Fibroblast of skin of scalp (primary cell): ENCODE data around the gene EIF6. TPM values are rescaled to one million over a fixed set of nuclear protein-coding genes. Genes with fewer than 3 reads are reported as not detected.
"Not testable (repeated sequence)": the region's sequence is repeated elsewhere in the genome, so short reads cannot be mapped to it uniquely, and the experiment has no call there.

ENCODE experiments used
- DNase-seq: peaks from one replicate; pipeline ENCODE4 v3.0.0-alpha.2; 2013
- polyA plus RNA-seq, 2 experiments: library from polyadenylated mRNA; unstranded; fragments of 120-200 nt; gene quantifications; one replicate each; pipeline ENCODE4 v1.2.1, GENCODE V29; 2013; ENCODE audit not compliant: insufficient read length in 2 of 2

EIF6 gene
- polyA plus RNA-seq (2013, experiment 1 of 2; ENCODE audit: insufficient read length), result 209 TPM
- 197 TPM for polyA plus RNA-seq (2013, experiment 2 of 2; ENCODE audit: insufficient read length)

DNA sequence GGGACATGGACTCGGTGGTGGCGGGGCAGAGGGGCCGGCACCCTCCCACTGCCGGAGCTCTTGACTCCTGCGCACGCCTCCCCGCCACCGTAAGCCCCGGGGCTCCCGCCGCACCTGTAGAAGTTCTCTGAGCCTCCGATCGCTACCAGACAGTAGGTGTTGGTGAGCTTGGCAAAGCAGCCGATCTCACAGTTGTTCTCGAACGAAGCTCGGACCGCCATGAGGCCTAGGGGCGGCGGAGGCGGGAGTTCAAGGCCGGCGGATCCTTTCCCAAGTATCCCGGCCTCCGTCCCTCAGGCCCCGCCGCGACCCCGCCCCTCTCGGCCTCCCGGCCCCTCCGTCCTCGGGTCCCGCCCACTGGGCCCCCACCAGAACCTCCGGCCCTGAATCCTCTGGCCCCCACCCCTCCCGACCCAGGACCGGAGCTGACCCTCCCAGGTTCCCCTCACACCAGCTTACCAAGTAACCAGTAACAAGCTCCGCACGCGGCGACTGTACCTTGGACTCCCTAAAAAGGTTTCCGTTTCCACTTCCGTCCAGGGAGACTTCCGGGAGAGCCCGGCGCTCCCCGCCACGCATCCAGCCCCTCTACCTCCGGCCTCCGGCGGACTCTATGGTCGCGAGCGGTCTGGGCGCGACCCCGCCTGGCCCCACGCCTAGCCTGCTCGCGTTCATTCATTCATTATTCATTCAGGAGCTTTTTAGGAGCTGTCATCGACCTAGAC is at the start of gene EIF6:
Gene EIF6, minus strand, starts transcription at position 506 of the 725 bp plus-strand sequence. Its CDS starts 285 bp downstream, at position 221.
- DNase-seq, result peak; percentile 93

- DNase-seq, result no peak
Measured at GRCh38 chr20:35333606-35334005, 49.0 kb upstream of the EIF6 start.

GRCh38 chr20:35332540-35333200 is 48.1 kb upstream of the EIF6 start:
- DNase-seq, result no peak

GRCh38 chr20:35329435-35330139 is 45.0 kb upstream of the EIF6 start:
- peak; percentile 67 for DNase-seq

- no peak for DNase-seq
Measured at GRCh38 chr20:35328689-35329088, 44.1 kb upstream of the EIF6 start.

DNA sequence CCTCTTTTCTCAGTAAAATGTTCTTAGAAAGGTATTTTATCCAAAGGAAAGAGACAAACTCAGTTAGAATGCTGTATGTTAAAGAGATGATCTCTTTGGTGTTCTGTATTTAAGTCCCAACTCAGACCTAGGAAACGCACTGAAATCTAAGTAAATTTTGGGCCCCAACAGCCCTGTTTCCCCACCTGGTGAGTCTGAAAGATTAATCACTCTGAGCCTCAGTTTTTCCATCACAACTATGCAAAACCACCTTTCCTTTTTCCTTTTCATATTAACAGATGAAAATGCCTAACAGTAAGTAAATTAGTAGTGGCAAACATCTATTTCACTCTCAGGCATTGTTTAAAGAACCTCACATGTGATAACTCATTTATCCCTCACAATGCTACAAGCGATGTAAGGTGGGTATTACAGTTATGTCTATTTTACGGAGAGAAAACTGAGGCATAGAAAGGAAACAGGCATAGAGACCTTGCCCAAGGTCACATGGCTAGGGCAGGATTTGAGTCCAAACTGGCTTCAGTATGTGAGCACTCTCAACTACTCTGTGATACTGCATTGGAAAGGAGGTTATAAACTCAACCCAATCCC is 43.6 kb upstream of the EIF6 start:
- no peak for DNase-seq

GRCh38 chr20:35327074-35327976 is 42.8 kb upstream of the EIF6 start:
- DNase-seq, result no peak

- no peak for DNase-seq
Measured at GRCh38 chr20:35326740-35327073, 42.1 kb upstream of the EIF6 start.

DNA sequence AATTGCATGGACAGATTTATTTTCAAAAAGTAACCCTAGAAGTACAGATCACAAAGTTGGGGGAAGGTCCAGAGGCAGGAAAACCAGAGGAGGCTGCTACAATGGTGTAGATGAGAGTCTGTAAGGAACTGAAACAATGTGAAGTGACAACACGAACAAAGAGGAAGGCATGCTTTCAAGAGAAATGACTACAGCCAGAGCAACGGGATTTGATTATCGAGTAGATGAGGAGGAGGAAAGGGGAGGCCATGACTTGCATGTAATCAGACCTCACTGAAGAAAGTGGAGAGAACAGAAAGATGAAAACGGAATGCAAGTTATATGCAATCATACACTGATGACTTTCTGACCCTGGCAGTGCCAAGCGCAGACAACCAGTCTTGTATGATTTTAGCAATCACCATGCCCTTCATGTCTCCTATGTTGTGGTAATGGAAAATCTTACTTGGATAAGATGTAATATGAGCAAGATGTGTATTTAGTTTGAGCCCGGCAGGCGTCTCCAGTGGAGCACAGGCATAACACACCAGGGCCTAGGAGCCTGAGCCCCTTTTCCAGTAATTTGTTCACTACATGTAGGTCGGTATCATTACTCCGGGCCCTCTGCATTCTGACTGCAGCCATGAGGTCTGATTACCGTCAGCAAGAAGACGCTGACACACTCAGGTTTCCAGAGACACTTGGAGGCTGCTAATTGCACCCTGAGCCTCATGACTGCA is 41.6 kb upstream of the EIF6 start:
- DNase-seq, result peak; percentile 57

DNA sequence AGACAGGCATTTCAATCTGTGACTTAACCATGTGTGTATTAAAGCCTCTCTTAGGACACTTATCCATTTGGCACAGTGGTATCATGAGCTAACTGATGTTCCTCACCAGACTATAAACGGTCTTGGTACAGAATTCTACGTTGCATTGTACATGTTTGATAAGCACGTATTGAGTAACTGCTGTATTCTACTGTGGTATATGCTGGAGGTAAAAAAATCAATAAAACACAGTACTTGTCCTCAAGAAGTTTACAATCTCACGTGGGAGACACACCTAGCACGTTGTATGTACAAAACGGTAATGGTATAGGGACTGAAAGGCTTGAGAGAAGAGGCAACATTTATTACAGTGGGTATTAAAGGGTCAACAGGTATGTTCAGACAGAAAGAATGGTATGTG is 40.8 kb upstream of the EIF6 start:
- no peak for DNase-seq

- peak; percentile 93 for DNase-seq
Measured at GRCh38 chr20:35320396-35321126, 36.0 kb upstream of the EIF6 start.

GRCh38 chr20:35319871-35320197 is 35.3 kb upstream of the EIF6 start:
- DNase-seq, result peak; percentile 89

DNA sequence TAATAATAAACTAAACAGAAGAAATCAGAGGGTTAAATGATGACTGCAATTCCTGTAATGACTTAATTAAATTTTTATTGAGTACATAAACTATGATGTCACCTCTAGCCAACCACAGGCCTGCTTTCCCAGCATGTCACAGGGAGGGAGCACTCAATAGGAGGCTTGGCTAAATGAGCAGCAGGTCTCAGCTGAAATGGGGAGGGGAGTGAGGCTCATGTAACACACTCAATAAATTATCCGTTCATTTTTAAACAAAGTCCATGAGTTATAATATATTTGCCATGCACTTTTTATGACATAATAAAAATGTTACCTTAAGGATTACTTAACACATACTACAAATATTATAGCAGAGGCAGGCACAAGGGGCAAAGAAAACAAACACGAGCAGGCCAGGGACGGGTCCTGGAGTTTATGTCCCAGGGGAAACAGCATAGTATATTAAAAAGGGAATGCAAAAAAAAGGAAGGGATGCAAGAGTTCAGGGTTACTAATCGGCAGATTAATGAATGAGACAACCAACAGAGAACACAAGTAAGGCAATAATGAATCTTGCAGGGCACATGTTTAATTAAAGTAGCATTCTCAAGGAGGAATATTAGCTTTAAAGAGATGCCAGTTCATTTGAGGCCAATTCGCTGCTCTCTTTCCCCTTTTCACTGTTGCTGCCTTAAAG is 34.8 kb upstream of the EIF6 start:
- DNase-seq, result peak; percentile 84

DNA sequence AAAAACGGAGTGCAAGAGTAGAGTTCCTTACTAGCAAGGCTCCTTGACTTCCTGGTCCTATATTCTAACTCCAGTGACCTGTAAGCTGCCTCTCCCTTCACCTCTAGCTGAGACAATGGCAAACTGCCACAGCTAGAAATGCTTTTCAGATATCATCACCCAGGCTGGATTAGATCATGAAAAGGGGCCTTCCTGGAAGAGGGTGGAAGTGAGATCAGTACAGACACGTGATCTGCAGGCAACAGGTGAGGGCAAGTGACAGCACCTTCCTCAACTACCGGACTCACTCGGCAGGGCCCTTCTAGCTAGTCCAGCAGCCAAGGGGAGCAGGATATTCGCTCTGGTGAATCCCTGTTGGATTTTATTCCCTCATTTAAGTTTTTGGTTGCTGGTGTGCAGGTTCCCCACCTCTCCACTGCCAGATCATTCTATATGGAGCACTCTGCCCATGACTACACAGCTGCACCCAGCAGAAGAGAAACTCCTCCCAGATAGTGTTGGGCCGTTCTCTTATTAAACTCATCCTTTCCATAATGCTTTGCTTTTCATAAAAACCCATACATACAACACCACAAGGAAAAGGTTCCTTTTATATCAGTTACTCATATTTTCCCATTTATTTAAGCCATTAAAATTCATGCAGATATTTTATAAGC is 34.1 kb upstream of the EIF6 start:
- DNase-seq, result peak; percentile 83

DNA sequence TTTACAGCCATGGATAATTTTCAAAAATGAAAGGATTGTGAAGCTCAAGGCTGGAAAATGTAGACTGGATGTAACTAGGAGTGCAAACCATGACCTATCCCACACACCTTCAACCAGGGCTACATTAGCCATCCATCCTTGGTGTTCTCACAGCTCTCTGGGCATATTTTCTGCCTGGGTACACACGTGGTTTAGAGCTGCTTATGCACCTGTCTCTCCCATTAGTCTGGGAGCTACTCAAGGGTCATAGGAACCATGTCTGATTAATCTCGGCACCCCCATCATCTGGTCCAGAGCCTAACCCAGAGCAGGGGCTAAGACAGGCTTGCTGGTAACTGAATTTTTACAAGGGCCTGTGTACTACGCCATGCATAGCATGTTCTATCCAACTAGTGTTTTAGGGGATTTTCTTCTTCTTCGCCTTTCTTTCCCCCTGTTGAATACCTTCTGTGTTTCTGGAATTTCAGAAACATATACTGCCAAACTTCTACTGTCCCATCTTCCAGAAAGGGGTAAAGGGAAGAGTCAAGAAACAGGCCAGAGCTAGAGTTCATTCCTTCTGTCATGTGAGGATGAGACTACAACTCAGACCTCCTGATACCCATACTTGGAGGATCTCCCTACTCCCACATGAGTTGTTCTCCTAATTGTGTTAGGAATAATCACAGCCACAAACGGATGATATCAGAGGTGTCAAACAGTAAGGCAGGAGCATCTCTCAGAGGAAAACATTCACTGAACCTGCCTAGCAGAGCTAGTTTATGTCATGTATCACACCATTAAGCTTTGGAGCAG is 33.0 kb upstream of the EIF6 start:
- peak; percentile 62 for DNase-seq

DNA sequence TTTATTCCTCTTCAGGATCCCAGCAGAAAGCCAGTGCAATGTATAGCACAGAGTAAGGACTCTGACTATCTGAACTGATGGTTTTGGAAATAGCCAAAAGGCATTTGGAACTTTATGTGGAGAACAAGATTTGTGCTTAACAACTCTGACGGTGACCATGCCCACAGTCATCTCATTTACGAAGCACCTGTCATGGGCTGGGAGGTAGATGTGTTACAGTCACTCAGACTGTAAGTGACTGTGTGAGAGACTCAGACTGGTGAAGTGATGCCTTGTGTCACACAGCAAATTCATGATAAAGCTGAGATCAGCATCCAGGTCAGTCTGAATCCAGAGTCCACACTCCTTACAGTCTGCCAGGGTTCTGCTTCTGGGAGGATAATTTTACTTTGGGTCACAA is 31.5 kb upstream of the EIF6 start:
- no peak for DNase-seq

- DNase-seq, result not testable (repeated sequence)
Measured at GRCh38 chr20:35315632-35316020, 31.1 kb upstream of the EIF6 start.

GRCh38 chr20:35314816-35315631 is 30.5 kb upstream of the EIF6 start:
- DNase-seq, result no peak
